GM23338 (cell line): ENCODE results near the gene PHACTR1. TPM values are rescaled to one million over a fixed set of nuclear protein-coding genes. Genes with fewer than 3 reads are reported as not detected.

Experiments
- ATAC-seq: fragments of 200-7000 bp; cut with Tn5 transposase; 3 replicates; pipeline ENCODE4 v1.9.1; 2020
- DNase-seq: peaks from one replicate; pipeline ENCODE4 v3.0.0-alpha.2; 2015; ENCODE audit warnings: low spot score
- H2AFZ ChIP-seq: fragments of 200-600 bp; sonication (generic); 2 replicates; pipeline ENCODE4 v1.8.0; 2016; ENCODE audit warnings: antibody characterized with exemption, mild to moderate bottlenecking, moderate library complexity
- H3F3A ChIP-seq: fragments of 200-600 bp; sonication (generic); replicated peaks from 2 replicates; pipeline ENCODE4 v1.8.0; 2017; ENCODE audit warnings: antibody characterized with exemption, mixed run types, low read depth
- H3K27ac ChIP-seq: fragments of 200-600 bp; sonication (generic); 2 replicates; pipeline ENCODE4 v1.6.1; 2016; ENCODE audit warnings: low read depth
- H3K27me3 ChIP-seq: fragments of 200-600 bp; sonication (generic); 2 replicates; pipeline ENCODE4 v1.8.0; 2016; ENCODE audit warnings: mild to moderate bottlenecking, mixed run types, moderate library complexity; ENCODE audit not compliant: insufficient read depth
- H3K36me3 ChIP-seq: fragments of 200-600 bp; sonication (generic); 2 replicates; pipeline ENCODE4 v1.8.0; 2016; ENCODE audit warnings: mild to moderate bottlenecking; ENCODE audit not compliant: insufficient read depth
- H3K4me1 ChIP-seq: fragments of 200-600 bp; sonication (generic); 2 replicates; pipeline ENCODE4 v1.8.0; 2016; ENCODE audit warnings: mild to moderate bottlenecking, moderate library complexity; ENCODE audit not compliant: insufficient read depth
- H3K4me2 ChIP-seq: fragments of 200-600 bp; sonication (generic); 2 replicates; pipeline ENCODE4 v1.7.1; 2017; ENCODE audit warnings: mixed run types
- H3K4me3 ChIP-seq: fragments of 200-600 bp; sonication (generic); 2 replicates; pipeline ENCODE4 v1.6.1; 2016; ENCODE audit warnings: mixed run types
- H3K79me2 ChIP-seq: fragments of 200-600 bp; sonication (generic); replicated peaks from 2 replicates; pipeline ENCODE4 v1.8.0; 2017; ENCODE audit warnings: mild to moderate bottlenecking; ENCODE audit not compliant: insufficient read depth
- H3K9me2 ChIP-seq: fragments of 200-600 bp; sonication (generic); 2 replicates; pipeline ENCODE4 v1.8.0; 2017; ENCODE audit not compliant: insufficient read depth
- H4K20me1 ChIP-seq: fragments of 200-600 bp; sonication (generic); replicated peaks from 2 replicates; pipeline ENCODE4 v1.8.0; 2017; ENCODE audit warnings: mild to moderate bottlenecking; ENCODE audit not compliant: insufficient read depth
- H3K27ac Mint-ChIP-seq: 2 replicates; pipeline ENCODE4 v1.8.0; 2020; ENCODE audit warnings: inconsistent platforms, mild to moderate bottlenecking, moderate library complexity, mixed read lengths
- H3K27me3 Mint-ChIP-seq: 3 replicates; pipeline ENCODE4 v1.8.0; 2022; ENCODE audit warnings: low read depth, mild to moderate bottlenecking, moderate library complexity, mixed read lengths, inconsistent platforms; ENCODE audit not compliant: insufficient read depth, poor library complexity
- H3K36me3 Mint-ChIP-seq: 3 replicates; pipeline ENCODE4 v1.8.0; 2021; ENCODE audit warnings: low read depth, mild to moderate bottlenecking, inconsistent platforms, moderate library complexity, mixed read lengths
- H3K4me1 Mint-ChIP-seq: 3 replicates; pipeline ENCODE4 v1.8.0; 2020; ENCODE audit warnings: mild to moderate bottlenecking, inconsistent platforms, mixed read lengths
- H3K4me3 Mint-ChIP-seq: 3 replicates; pipeline ENCODE4 v1.8.0; 2021; ENCODE audit warnings: moderate library complexity, mild to moderate bottlenecking, inconsistent platforms, mixed read lengths
- H3K9me3 Mint-ChIP-seq: 3 replicates; pipeline ENCODE4 v1.8.0; 2020; ENCODE audit warnings: moderate library complexity, mild to moderate bottlenecking, inconsistent platforms, mixed read lengths
- CREB1 ChIP-seq: fragments of 250-450 bp; sonication (Bioruptor Pico); IDR thresholded peaks from 2 replicates; pipeline ENCODE4 v1.5.0; 2020; ENCODE audit warnings: low read depth, mild to moderate bottlenecking, moderate library complexity
- CTCF ChIP-seq, 2 experiments: fragments of 200-600 bp in 1 of 2; sonication (generic) in 1 of 2; conservative IDR thresholded peaks; 2 replicates each; pipeline versions ENCODE4 v1.5.1 to v1.6.1; 2016 to 2017; ENCODE audit warnings: antibody characterized with exemption in 2 of 2, low read depth in 2 of 2, mild to moderate bottlenecking in 2 of 2, moderate library complexity in 1 of 2
- ETS1 ChIP-seq: IDR thresholded peaks from 2 replicates; pipeline ENCODE4 v1.6.1; 2016; ENCODE audit warnings: antibody characterized with exemption
- EZH2 ChIP-seq: fragments of 200-600 bp; sonication (generic); IDR thresholded peaks from one replicate; pipeline ENCODE4 v1.8.0; 2017; ENCODE audit warnings: antibody characterized with exemption, mild to moderate bottlenecking, low read depth; ENCODE audit not compliant: unreplicated experiment
- EZH2phosphoT487 ChIP-seq: fragments of 200-600 bp; sonication (generic); IDR thresholded peaks from one replicate; pipeline ENCODE4 v1.8.1; 2018; ENCODE audit warnings: antibody characterized with exemption; ENCODE audit not compliant: unreplicated experiment
- JUNB ChIP-seq: IDR thresholded peaks from one replicate; pipeline ENCODE4 v1.6.1; 2016; ENCODE audit warnings: antibody characterized with exemption; ENCODE audit not compliant: unreplicated experiment
- NANOG ChIP-seq: IDR thresholded peaks from 2 replicates; pipeline ENCODE4 v1.6.1; 2016; ENCODE audit warnings: antibody characterized with exemption, borderline replicate concordance
- POLR2AphosphoS5 ChIP-seq: IDR thresholded peaks from 2 replicates; pipeline ENCODE4 v1.6.1; 2016; ENCODE audit warnings: antibody characterized with exemption, low read depth
- REST ChIP-seq: IDR thresholded peaks from one replicate; pipeline ENCODE4 v1.6.1; 2018; ENCODE audit warnings: antibody characterized with exemption; ENCODE audit not compliant: unreplicated experiment
- STAT1 ChIP-seq: IDR thresholded peaks from one replicate; pipeline ENCODE4 v1.6.1; 2016; ENCODE audit warnings: antibody characterized with exemption; ENCODE audit not compliant: unreplicated experiment
- ZNF114 ChIP-seq: fragments of 250-450 bp; sonication (Bioruptor Pico); IDR thresholded peaks from 2 replicates; pipeline ENCODE4 v1.5.0; 2020; ENCODE audit warnings: mild to moderate bottlenecking, moderate library complexity
- ZNF331 ChIP-seq: fragments of 250-450 bp; sonication (Bioruptor Pico); IDR thresholded peaks from 2 replicates; pipeline ENCODE4 v1.5.0; 2020; ENCODE audit warnings: low read depth, mild to moderate bottlenecking, moderate library complexity
- ZNF462 ChIP-seq: fragments of 250-450 bp; sonication (Bioruptor Pico); IDR thresholded peaks from 2 replicates; pipeline ENCODE4 v1.5.0; 2020; ENCODE audit warnings: mild to moderate bottlenecking, moderate library complexity
- polyA plus RNA-seq: library from polyadenylated mRNA; unstranded; fragments of >200 nt; fragmentation: Nextera tagmentation; extraction: Ambion mirVana; gene quantifications from 2 replicates; pipeline ENCODE4 v1.2.1, GENCODE V29; 2016
- total RNA-seq: library from RNA; depleted of rRNA; stranded (reverse); fragments of >200 nt; shearing (Covaris generic); gene quantifications from 2 replicates; pipeline ENCODE4 v1.2.3, GENCODE V29; 2014

PHACTR1 gene
- total and polyA plus RNA-seq, 2 experiments from 2014 or later: 5.9 to 19.3 TPM

GRCh38 chr6:12709116-12709515, 7.5 kb upstream of the PHACTR1 start:
- H3K9me2 ChIP-seq: peaks cover 6% of the 10 kb centered on the region
- no peak overlapping the region for H3K27ac ChIP-seq
- Mint-ChIP-seq H3K27ac (no peak overlapping the region), H3K27me3 (peaks cover 6% of the 10 kb centered on the region), H3K36me3 (no peaks in the 10 kb centered on the region), H3K9me3 (no peaks in the 10 kb centered on the region), H3K4me1 (peaks cover 13% of the 10 kb centered on the region), H3K4me3 (no peak overlapping the region)
- no peak overlapping the region for H3K4me3 ChIP-seq
- no peaks in the 10 kb centered on the region for H3K79me2 ChIP-seq
- ATAC-seq (peak; percentile 34; the same call in 2 of the 3 replicates), DNase-seq (no peak)
- TF ChIP-seq EZH2phosphoT487 (no peak), POLR2AphosphoS5 (no peak), CREB1 (CRISPR knock-in tag) (no peak), REST (no peak), STAT1 (no peak), ZNF331 (CRISPR knock-in tag) (no peak), NANOG (no peak), ZNF462 (CRISPR knock-in tag) (no peak), ZNF114 (CRISPR knock-in tag) (no peak), JUNB (no peak), CTCF (conservative IDR thresholded peaks at IDR 0.05; ENCODE audit: low read depth in 2 of 2) (no peak), ETS1 (no peak), EZH2 (no peak)
- H3F3A ChIP-seq: no peaks in the 10 kb centered on the region
- H4K20me1 ChIP-seq: no peaks in the 10 kb centered on the region
- no peaks in the 10 kb centered on the region for H3K36me3 ChIP-seq
- H3K27me3 ChIP-seq: no peaks in the 10 kb centered on the region
- H2AFZ ChIP-seq: peak overlapping the region; percentile 4; the same call in 1 of the 2 replicates
- H3K4me2 ChIP-seq: no peak overlapping the region
- peaks cover 18% of the 10 kb centered on the region for H3K4me1 ChIP-seq
